ENCODE measurements around the gene SDK1. TPM values are rescaled to one million over a fixed set of nuclear protein-coding genes. Genes with fewer than 3 reads are reported as not detected.
A peak's percentile ranks its signal among the peaks of the same experiment; 100 is the strongest.

Gene SDK1
- total and polyA plus RNA-seq, 2 donors (not counting 3 experiments of a cell fraction or from before 2014, with no cell fraction given), result 1.6 to 3.9 TPM

- Histone ChIP-seq H3K4me3 (replicated peaks in 1 of 3; ENCODE audit: insufficient read depth in 1 of 3, low read depth in 1 of 3, low read length in 3 of 3) (no peak overlapping the region), H3K4me2 (ENCODE audit: insufficient read depth, low read length) (no peak overlapping the region)
- no peak for FAIRE-seq
Observed at GRCh38 chr7:4144811-4145510, 843.9 kb downstream of the SDK1 start.

More at GRCh38 chr7:4144811-4145510, 843.9 kb downstream of the SDK1 start:
- Histone ChIP-seq H3K36me3 (ENCODE audit: control insufficient read depth in 2 of 2, extremely low read depth in 1 of 2, insufficient read depth in 2 of 2, low read length in 2 of 2) (no peaks in the 10 kb centered on the region), H3K27me3 (ENCODE audit: control insufficient read depth in 2 of 2, insufficient read depth in 2 of 2, low read length in 2 of 2) (no peaks in the 10 kb centered on the region), H3K9me1 (replicated peaks; ENCODE audit: control insufficient read depth, extremely low read depth, insufficient read depth, low read length) (no peaks in the 10 kb centered on the region), H3K9me3 (replicated peaks; ENCODE audit: control insufficient read depth, insufficient read depth, low read length) (no peaks in the 10 kb centered on the region), H4K20me1 (replicated peaks; ENCODE audit: control insufficient read depth, extremely low read depth, insufficient read depth, low read length) (no peaks in the 10 kb centered on the region), H3K27ac (ENCODE audit: insufficient read depth, low read depth, low read length) (no peak overlapping the region), H3K9ac (replicated peaks; ENCODE audit: extremely low read depth, insufficient read depth, low read length) (no peak overlapping the region), H3K4me1 (ENCODE audit: control insufficient read depth, extremely low read depth, insufficient read depth, low read length) (no peaks in the 10 kb centered on the region), H2AFZ (ENCODE audit: low read depth, low read length) (no peak overlapping the region), H3K79me2 (ENCODE audit: control insufficient read depth, insufficient read depth, low read length) (no peaks in the 10 kb centered on the region)
- no TSS peak for BruUV-seq (replicated peaks)
- peak; percentile 2 for DNase-seq (ENCODE audit: low read depth, low spot score)
- dilution Hi-C loops (cut with MboI; ENCODE audit: extremely low pct_ligation_motif_present, low sequenced_read_pairs) (no loop called here), intact Hi-C loops (cut with micrococcal nuclease) (no loop called here)
- POLR2A ChIA-PET, result no interaction called here
- CTCF ChIA-PET, result no interaction called here
- TF ChIP-seq POLR2A (IDR thresholded peaks at IDR 0.05; ENCODE audit: low read depth, low read length), result no peak
- TF ChIP-seq MYC (IDR thresholded peaks at IDR 0.05; ENCODE audit: low read depth, low read length), result no peak
- TF ChIP-seq FOS (IDR thresholded peaks at IDR 0.05; ENCODE audit: borderline replicate concordance, insufficient read depth, low read length), result no peak
- no peak for TF ChIP-seq POLR2AphosphoS5 (IDR thresholded peaks at IDR 0.05; ENCODE audit: insufficient read depth, low read depth, low read length)
- no peak for TF ChIP-seq CTCF (IDR thresholded peaks at IDR 0.05; ENCODE audit: extremely low read depth in 1 of 2, insufficient read depth in 1 of 2, low read depth in 1 of 2, low read length in 2 of 2)
- TF ChIP-seq GATA2 (IDR thresholded peaks at IDR 0.05; ENCODE audit: insufficient read depth, insufficient read length, low read depth, low read length), result no peak
- TF ChIP-seq EZH2 (IDR thresholded peaks at IDR 0.05; ENCODE audit: borderline replicate concordance, low read depth, low read length, severe bottlenecking), result no peak
- TF ChIP-seq MAX (IDR thresholded peaks at IDR 0.05; ENCODE audit: insufficient read depth, insufficient read length), result no peak
- no peak for TF ChIP-seq JUN (IDR thresholded peaks at IDR 0.05; ENCODE audit: borderline replicate concordance, insufficient read depth, insufficient read length, low read depth)

Data from endothelial cell of umbilical vein (primary cell).